LoVo (cell line): ENCODE data around the gene GRIFIN.

ENCODE experiments used
- DNase-seq: peaks from one replicate; pipeline ENCODE4 v3.0.0-alpha.2; 2016; ENCODE audit warnings: low spot score

Gene GRIFIN

GRCh38 chr7:2512713-2513112 is 36.5 kb upstream of the GRIFIN start:
- no peak for DNase-seq

GRCh38 chr7:2512179-2512661 is 36.0 kb upstream of the GRIFIN start:
- no peak for DNase-seq

GRCh38 chr7:2511769-2512168 is 35.6 kb upstream of the GRIFIN start:
- no peak for DNase-seq

GRCh38 chr7:2510909-2511768 is 34.9 kb upstream of the GRIFIN start:
- no peak for DNase-seq

DNA sequence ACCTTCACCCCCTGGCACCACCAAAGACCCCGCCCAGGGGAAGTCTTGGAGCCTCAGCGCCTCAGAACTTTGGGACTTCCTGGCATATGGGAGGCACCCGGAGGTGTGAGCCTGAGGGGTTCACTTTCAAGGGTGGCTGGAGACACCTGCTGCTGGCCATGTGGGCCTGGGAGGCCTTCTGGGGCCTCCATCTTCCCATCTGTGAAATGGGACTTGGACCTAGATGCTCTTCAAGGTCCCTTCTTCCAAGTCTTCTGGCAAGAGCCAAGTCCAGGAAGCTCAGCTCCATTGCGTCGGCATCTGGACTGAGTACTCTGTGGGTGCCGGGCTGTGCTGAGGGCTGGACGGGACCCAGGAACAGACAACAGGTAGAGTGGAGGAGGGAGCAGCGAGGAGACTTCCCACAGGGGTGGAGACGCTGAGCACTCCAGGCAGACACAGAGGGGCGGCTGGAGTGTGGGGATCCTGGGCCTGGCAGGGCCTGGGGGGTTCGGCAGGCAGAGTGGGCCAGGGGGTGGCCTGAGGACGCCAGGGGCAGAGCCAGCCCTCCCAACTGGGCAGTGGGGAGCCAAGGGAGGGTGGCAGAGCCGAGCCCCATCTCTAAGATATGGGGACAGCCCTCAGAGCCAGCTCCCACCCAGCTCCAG is 34.1 kb upstream of the GRIFIN start:
- no peak for DNase-seq

GRCh38 chr7:2509298-2509906 is 33.2 kb upstream of the GRIFIN start:
- no peak for DNase-seq

DNA sequence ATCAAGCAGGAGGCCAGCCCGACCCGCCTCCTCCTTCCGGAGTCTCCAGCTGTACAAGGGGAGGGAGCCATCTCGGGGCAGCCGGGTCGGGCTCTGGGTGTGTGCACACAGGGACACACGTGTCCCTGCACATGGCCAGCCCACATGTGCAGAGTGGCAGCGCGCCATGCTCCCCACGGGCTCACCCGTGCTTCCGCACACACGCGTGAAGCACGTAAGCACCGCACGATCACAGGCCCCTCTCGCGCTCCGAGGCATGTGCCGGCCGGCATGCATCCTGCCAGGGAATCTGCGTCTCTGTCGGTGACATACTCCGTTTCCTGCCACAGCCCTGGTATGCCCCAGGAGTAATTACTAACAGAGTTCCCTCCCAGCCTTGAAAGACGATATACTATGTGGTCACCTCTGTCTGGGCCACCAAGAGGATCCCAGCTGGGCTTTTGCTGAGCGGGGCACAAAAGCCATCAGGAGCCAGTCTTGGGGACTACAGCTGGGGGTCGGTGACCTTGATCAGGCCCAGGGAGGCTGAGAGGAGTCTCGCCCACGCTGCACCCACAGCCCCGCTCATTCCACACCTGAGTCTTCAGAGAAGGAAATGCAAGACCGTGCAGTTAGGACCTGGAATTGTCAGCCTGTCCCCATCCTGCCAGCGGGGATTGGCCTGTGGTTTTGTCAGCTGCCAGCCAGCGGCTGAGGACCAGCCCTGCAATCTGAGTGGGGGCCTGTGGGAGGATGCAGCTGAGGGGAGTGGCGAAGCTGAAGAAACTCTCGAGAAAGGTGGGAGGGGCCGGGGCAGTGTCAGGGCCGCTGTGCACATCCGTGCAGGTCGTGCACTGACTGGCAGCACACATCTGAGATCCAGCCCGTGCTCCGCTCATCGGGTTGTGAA is 32.4 kb upstream of the GRIFIN start:
- no peak for DNase-seq

GRCh38 chr7:2507917-2508306 is 31.7 kb upstream of the GRIFIN start:
- DNase-seq = no peak

- no peak for DNase-seq
These were observed 31.2 kb upstream of the GRIFIN start for GRCh38 chr7:2507208-2507916.

- DNase-seq = no peak
These were observed 29.2 kb upstream of the GRIFIN start for GRCh38 chr7:2505401-2505800.

DNA sequence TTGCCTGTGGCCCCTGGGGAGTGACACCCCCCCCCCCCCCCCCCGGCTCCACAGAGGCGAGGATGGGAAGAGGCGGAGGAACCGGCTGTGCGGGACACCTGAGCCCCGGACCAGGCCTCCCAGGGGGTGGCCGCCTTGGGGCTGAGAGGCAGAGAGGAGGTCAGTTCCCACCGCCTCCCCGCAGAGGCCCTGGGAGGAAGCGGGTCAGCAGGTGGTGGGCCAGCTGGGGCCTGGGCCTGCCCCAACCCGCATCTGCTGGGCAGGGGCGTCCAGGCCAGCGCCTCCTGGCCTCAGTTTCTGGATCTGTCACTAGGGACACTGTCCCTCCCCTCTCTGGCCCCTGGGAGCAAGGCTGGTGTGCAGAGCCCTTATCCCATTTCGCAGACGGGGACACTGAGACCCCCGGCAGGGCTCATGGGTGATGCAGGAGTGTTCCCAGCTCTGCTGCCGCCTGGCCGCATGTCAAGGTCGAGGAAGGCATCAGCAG is 28.7 kb upstream of the GRIFIN start:
- no peak for DNase-seq

GRCh38 chr7:2504128-2504888 is 28.1 kb upstream of the GRIFIN start:
- DNase-seq = no peak

- no peak for DNase-seq
These were observed 27.1 kb upstream of the GRIFIN start for GRCh38 chr7:2503056-2503941.

- no peak for DNase-seq
These were observed 26.4 kb upstream of the GRIFIN start for GRCh38 chr7:2502647-2502966.

DNA sequence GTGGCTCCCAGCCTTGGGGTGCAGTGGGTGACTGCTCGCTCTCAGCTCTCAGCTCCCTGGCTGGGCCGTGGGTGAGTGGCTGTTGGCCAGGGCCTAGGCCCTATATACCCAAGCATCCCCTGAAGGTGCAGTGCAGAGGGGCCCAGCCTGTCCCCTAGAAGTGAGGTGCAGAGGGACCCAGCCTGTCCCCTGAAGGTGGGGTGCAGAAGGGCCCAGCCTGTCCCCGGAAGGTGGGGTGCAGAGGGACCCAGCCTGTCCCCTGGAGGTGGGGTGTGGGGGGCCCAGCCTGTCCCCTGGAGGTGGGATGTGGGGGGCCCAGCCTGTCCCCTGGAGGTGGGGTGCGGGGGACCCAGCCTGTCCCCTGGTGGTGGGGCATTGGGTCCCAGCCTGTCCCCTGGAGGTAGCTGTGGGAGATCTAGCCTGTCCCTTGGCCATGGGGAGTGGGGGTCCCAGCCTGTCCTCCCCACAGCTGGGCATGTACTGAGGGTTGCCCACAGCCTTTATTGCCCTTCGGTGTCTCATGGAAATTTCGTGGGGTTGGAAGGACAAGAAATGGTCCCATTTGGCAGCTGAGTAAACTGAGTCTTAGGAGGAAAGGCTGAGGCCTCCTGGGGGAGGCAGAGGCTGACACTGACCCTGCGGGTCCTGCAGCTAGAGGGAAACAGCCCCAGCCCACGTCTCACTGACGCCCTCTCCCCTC is 25.9 kb upstream of the GRIFIN start:
- DNase-seq = no peak

- DNase-seq = no peak
These were observed 24.5 kb upstream of the GRIFIN start for GRCh38 chr7:2500701-2501100.

DNA sequence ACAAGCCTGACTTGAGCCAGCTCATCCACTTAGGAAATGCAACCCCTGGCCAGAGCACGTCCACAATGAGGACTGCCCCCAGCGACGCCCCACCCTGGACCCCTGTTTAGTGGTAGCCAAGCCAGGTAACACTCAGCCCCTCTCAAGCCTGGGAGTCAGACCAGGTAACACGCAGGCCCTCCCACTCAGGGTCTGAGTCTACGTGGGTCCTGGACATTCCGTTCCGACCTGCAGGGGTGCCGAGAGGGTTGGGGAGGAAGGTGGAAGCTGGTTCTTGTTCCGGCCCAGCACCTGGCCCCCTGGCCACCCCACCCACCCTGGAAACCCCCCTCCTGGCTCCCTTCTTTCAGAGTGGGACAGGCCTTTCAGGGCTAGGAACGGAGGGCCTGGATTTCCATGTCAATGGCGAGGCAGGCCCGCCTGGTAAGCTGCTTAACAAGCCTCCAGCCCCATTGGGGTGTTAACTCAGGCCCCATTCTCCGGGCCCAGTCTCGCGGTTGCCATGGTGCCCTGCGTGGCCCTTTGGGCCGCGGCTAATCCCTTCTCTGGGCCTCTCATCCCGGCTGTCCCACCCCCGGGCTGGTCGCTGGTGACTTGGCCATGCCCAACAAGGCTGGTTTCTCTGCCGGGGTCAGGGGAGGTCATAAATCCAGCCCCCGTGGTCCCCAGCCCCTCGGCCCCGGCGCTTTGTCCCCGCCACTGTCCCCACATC is 23.7 kb upstream of the GRIFIN start:
- DNase-seq = no peak

DNA sequence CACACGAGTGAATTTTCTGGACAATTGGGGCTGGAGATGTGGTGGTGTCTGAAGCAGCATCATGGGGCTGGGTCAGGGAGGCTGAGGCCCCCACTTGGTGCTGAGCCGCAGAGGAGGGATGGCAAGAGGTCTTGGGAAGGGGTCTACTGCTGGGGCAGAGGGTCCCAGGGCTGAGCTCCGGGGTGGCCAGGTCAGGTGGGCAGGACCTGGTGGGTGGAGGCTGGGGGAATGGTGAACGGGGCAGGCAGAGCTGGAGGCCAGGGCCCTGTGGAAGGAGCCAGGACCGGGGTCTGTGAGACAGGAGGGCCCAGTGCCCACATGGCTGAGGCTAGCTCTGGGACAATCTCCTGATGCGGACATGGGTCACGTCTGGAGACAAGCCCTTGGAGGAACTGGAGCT is 23.0 kb upstream of the GRIFIN start:
- no peak for DNase-seq
